GM10248 (cell line): ENCODE results near the gene CCT8L2.
"Not testable (repeated sequence)": the region's sequence is repeated elsewhere in the genome, so short reads cannot be mapped to it uniquely, and the experiment has no call there.

Experiments used
- CTCF ChIA-PET: fragments of 300-600 bp; sonication (Branson Sonifier 250); formaldehyde crosslinking; extraction: SDS; loops from one replicate; lab custom pipeline; 2021; ENCODE audit warnings: antibody characterized with exemption; lab: Yijun Ruan, JAX
- POLR2A ChIA-PET: fragments of 350-650 bp; sonication (Branson Sonifier 250); formaldehyde crosslinking; extraction: SDS; loops from one replicate; lab custom pipeline; 2020; ENCODE audit warnings: antibody characterized with exemption; lab: Yijun Ruan, JAX
- DNase-seq: peaks from one replicate; pipeline ENCODE4 v3.0.0; 2012; ENCODE audit errors: extremely low spot score
- TF ChIP-seq, protein P1 (sequence below): IDR thresholded peaks from 2 replicates; pipeline ENCODE4 v1.5.1; 2012; ENCODE audit warnings: mild to moderate bottlenecking, low read depth; ENCODE audit errors: extremely low read depth, missing control alignments, control extremely low read depth

The CCT8L2 gene, protein sequence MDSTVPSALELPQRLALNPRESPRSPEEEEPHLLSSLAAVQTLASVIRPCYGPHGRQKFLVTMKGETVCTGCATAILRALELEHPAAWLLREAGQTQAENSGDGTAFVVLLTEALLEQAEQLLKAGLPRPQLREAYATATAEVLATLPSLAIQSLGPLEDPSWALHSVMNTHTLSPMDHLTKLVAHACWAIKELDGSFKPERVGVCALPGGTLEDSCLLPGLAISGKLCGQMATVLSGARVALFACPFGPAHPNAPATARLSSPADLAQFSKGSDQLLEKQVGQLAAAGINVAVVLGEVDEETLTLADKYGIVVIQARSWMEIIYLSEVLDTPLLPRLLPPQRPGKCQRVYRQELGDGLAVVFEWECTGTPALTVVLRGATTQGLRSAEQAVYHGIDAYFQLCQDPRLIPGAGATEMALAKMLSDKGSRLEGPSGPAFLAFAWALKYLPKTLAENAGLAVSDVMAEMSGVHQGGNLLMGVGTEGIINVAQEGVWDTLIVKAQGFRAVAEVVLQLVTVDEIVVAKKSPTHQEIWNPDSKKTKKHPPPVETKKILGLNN

DNA sequence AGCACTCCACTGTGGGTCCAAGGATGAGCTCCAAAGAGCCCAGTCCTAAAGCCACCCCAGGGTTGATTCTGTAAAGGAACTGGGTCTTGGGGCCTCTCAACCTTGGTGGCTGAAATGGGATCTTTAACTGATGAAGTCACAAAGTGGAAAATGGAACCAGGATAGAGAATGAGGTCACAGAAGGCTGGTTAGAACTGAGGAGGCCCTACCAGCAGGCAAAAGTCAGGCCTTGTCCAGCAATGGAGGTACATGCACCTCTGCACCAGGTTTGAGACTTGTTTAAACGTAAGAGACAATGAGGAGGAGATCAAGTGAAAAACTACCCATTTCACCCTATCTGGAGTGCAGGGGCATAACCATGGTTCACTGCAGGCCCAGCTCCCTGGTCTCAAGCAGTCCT, at the start of gene CCT8L2:
Gene CCT8L2 (minus strand): TSS at position 101 of the 400 bp plus-strand sequence. CDS start 260 bp downstream, outside the sequence.
- DNase-seq, POLR2A ChIA-PET, CTCF ChIA-PET: not testable (repeated sequence)

DNA sequence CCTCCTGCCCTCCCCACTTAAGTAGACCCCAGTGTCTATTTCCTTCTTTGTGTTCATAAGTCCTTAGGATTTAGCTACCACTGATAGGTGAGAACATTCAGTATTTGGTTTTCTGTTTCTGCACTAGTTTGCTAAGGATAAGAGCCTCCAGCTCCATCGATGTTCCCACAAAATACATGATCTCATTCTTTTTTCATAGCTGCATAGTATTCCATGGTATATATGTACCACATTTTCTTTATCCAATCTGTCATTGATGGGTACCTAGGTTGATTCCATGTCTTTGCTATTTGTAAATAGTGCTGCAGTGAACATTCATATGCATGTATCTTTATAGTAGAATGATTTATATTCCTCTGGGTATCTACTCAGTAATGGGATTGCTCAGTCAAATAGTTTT, 42.8 kb upstream of the CCT8L2 start:
- DNase-seq, CTCF ChIA-PET, POLR2A ChIA-PET: not testable (repeated sequence)

DNA sequence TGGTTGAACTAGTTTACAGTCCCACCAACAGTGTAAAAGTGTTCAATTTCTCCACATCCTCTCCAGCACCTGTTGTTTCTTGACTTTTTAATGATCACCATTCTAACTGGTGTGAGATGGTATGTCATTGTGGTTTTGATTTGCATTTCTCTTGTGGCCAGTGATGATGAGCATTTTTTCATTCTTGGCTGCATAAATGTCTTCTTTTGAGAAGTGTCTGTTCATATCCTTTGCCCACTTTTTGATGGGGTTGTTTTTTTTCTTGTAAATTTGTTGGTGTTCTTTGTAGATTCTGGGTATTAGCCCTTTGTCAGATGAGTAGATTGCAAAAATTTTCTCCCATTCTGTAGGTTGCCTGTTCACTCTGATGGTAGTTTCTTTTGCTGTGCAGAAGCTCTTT, 41.5 kb upstream of the CCT8L2 start:
- CTCF ChIA-PET, DNase-seq, POLR2A ChIA-PET: not testable (repeated sequence)

DNA sequence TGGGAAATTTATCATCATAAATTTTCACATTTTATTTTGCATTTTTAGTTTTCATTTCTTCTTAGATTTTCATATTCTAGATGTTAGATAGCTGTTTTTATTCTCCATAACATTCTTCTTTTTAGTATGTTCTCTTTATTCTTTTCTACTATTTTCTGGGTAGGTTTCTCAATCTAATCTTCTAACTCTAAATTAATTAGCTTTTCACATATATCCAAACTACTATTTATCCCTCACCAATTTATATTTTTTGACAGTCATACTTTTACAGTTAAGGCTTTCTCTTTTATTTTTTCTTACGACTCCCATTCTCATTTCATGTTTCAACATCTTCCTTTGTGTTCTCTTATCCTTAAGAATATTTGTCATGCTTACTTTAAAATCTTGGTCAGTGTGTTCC, 35.9 kb upstream of the CCT8L2 start:
- DNase-seq, CTCF ChIA-PET, POLR2A ChIA-PET: not testable (repeated sequence)

DNA sequence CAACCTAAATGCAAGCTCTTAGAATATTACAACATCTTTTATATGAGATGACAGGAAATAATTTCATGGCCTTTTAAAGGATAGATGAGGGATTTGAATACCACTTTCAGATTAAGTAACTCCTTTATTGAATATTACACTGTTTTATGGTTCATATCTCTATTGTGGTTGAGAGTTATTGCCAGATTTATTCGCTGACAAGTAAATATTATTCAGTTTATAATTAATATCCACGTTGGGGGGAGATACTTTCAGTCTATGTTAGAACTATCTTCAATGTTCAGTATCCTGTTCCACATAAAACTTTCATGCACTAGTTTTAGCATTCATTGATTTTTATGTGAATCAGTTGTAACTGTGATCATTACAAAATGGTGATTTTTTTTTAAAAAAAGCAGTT, 32.4 kb upstream of the CCT8L2 start:
- CTCF ChIA-PET, POLR2A ChIA-PET, DNase-seq: not testable (repeated sequence)

DNA sequence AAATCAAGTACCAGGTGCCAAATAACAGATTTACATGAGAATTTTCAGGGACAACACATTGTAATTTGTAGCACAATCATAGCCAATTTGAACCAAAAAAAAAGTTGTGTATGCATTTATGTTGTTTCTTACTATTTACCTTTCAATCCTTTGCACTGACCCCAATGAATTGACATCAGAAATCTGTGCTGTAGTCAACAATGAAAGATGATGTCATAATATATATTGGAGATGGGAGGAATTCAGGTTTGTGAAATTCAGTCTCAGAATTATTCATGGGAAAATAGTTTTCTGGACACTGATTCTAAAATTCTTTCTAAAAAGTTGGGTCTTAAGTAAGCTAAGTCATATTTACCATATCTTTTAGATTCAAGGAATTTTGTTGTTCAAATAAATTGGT, 31.0 kb upstream of the CCT8L2 start:
- POLR2A ChIA-PET, DNase-seq, CTCF ChIA-PET: not testable (repeated sequence)

DNA sequence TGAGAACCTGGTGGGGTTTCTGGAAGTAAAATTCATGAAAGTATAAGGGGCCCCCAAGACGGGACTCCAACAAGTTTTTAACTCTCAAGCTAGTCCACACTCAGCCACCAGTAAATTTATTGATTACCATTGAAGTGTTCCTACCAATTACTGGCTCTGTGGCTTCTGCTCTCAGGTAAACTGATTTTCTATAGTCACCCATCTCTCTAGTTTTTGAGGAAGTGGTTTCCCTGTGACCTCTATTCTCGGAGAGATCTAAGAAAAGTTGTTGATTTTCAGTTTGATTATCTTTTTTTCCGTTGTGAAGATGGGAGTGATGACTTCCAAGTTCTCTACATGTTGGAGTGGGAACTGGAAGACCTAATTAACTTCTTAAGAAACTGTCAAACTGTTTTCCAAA, 24.9 kb upstream of the CCT8L2 start:
- POLR2A ChIA-PET, CTCF ChIA-PET, DNase-seq: not testable (repeated sequence)

DNA sequence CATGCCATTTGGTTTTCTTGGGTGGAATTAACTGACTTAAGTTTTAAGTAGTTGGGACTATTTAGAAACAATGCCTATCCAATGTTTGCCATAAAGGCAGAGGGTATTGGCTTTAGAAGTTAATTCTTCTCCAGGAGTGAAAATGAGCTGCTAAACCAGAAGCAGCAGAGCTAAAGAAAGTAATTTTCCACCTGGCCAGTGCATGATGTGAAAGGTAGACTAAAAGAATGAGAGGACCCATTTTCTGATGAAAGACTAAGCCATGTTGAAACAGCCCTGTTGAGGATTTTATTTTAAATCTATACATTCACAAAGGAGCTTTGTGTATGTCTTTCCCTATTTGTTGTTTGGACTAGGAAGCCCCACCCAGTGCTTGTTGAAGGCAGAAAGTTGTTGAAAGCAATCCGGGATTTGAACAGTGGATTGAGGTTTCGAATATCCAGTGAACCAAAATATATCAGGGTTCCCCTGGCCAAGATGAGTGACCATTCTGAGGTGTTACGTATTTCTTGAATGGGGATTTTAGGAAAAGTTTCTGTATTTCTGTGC, 23.9 kb upstream of the CCT8L2 start:
- CTCF ChIA-PET, DNase-seq, POLR2A ChIA-PET: not testable (repeated sequence)

DNA sequence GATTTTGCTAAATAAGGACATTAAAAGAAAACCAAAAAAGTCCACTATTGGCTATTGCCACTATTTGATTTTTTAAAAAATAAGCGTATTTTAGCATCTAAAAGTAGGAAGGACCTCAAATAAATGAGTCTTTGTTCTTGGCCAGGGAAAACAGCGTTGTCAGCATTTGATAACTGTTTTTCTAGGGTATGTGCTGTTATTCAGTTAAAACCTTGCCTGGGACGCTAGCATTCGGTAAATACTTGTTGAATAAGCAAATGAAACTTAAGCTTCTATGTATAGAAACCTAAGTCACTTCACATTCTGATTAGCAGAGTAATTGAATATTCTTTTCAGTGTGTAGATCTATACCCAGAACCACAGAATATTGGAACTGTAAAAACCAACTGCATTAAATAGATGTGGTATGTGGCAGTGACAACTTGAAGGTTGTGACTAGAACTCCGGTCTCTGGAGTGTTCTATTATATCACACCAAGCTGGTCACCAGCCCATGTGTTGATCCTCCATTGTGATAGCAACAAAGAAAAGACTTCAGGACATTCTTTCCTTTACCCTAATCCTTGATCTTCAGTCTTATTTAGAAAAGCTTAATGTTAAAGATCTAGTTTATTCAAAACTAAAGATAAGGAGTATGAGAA, 23.1 kb upstream of the CCT8L2 start:
- DNase-seq, CTCF ChIA-PET, POLR2A ChIA-PET: not testable (repeated sequence)

DNA sequence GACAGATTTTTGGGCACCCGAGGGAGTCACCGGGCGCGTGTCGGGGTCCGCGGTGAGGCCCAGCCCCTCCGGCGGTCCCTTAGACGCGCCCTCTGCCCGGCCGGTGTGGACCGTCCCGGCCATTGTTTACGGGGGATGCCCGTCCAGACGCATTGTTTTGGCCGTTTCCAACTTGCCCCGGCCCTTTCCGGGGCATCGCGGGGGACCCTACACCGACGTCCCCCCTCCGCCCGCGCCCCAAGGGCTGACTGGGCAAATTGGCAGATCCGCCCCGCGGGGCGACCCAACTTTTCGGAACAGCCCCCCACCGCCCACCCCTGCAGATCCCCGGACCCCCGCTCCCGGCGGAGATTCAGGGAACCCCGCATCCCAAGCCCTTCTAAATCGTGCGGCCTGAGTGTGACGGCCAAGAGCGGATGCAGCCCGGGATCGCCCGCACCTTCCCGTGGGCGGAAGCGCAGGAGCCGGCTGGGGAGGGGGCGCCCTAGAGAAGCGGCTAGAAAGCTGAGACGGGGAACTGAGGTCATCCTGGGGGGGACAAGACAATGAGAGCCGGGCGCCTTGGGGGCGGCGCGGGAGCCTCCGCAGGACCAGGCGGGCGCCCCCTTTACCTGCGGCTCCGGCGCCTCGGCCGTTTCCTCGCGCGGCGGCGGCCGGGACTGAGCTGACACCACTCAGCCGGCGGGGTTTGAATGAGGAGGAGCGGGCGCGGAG, 17.1 kb upstream of the CCT8L2 start:
- ChIA-PET CTCF (no interaction called here), POLR2A (no interaction called here)
- DNase-seq, result no peak
- TF ChIP-seq, protein P1, sequence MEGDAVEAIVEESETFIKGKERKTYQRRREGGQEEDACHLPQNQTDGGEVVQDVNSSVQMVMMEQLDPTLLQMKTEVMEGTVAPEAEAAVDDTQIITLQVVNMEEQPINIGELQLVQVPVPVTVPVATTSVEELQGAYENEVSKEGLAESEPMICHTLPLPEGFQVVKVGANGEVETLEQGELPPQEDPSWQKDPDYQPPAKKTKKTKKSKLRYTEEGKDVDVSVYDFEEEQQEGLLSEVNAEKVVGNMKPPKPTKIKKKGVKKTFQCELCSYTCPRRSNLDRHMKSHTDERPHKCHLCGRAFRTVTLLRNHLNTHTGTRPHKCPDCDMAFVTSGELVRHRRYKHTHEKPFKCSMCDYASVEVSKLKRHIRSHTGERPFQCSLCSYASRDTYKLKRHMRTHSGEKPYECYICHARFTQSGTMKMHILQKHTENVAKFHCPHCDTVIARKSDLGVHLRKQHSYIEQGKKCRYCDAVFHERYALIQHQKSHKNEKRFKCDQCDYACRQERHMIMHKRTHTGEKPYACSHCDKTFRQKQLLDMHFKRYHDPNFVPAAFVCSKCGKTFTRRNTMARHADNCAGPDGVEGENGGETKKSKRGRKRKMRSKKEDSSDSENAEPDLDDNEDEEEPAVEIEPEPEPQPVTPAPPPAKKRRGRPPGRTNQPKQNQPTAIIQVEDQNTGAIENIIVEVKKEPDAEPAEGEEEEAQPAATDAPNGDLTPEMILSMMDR, result no peak

DNA sequence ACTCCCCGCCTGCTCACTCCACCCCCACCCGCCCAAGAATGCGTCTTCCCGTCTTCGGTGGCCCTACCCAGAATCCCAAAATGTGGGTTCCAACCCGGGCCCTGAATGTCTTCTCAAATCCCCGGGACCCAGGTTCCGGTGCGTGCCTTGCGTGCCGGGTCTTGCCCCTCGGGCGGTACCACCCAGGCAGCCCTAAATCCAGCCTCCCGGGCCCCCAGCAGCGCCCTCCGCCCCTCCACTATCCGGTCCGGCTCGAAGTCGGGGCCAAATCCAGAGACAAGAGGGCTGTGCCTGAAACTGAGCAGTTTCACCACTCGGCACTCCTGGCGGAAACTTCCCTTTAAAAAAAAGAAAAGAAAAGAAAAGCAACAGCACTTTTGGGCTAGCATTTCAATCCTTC, 16.3 kb upstream of the CCT8L2 start:
- DNase-seq, result no peak
- CTCF ChIA-PET, result no interaction called here
- POLR2A ChIA-PET, result no interaction called here
- TF ChIP-seq, protein P1, result no peak

DNA sequence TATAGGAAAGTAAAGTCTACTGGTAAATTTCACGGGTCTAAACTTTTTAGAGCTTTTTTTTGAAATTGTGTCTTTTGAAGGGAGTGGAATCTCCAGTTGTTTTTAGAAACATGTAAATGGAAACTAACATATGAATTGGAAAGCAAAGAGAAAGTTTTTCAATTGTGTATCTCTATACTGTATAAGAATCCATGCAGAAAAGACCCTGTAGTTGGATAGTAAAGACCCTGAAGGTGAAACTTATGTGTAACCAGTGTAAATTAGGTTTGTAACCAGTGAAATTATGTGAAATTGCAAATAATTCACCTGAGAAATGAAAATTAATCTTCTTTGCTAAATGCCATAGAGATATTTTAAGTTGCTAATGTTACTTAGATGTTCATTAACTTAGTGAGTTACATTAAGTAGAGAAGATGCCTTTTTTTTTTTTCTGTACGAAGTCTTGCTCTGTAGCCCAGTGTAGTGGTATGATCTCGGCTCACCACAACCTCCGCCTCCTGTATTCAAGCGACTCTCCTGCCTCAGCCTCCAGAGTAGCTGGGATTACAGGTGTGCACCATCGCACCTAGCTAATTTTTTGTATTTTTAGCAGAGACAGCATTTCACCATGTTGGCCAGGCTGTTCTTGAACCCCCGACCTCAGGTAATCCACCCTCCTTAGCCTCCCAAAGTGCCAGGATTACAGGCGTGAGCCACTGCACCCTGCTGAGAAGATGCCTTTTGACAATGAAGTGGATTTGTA, 11.8 kb upstream of the CCT8L2 start:
- POLR2A ChIA-PET, DNase-seq, CTCF ChIA-PET: not testable (repeated sequence)

DNA sequence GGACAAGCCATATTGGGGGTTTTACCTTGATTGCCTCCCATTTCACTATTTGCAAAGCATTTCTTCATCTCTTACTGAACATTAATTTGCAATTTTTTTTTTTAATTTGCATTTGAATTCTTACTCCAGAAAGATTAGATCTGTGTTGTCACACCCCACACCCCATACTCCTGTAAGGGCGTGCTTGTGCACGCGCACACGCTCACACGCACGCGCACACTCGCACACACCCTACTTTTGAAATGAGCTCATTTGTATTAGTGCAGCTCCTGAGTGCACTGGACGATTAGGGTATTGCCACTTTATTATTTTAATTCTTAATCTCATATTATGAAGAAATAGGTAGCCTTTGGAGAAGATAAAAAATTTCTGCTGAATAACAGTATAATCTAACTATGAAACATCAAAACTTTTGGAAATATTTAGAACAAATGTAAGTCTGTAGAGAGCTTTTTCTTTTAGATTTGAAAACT, 11.2 kb upstream of the CCT8L2 start:
- CTCF ChIA-PET, POLR2A ChIA-PET: not testable (repeated sequence)

More for the DNA sequence above, 11.2 kb upstream of the CCT8L2 start:
- DNase-seq, result not testable (repeated sequence)
